Measurements from ENCODE around the gene IER2.

DNA sequence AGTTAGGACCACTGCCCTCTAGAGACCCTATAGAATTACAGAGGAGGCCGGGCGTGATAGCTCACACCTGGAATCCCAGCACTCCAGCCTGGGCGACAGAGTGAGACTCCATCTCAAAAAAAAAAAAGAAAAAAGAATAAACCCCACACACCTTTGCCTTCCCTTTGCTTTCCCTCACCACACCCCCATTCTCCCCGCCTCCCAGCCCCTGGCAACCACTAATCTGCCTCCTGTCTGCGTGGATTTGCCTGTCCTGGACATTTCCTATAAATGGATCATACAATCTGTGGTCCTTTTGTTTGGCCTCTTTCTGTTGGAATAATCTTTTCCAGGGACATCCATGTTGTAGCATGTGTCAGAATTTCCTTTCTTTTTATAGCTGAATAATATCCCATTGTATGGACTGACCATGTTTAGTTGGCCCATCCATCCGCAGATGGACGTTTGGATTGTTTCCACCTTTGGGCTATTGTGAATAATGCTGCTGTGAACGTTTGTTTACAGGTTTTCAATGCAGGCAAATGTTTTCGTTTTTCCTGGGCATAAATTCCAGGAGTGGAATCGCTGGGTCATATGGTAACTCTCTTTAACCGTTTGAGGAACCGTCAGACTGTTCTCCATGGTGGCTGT lies 16.9 kb upstream of the IER2 start:
- TF ChIP-seq, protein P1, sequence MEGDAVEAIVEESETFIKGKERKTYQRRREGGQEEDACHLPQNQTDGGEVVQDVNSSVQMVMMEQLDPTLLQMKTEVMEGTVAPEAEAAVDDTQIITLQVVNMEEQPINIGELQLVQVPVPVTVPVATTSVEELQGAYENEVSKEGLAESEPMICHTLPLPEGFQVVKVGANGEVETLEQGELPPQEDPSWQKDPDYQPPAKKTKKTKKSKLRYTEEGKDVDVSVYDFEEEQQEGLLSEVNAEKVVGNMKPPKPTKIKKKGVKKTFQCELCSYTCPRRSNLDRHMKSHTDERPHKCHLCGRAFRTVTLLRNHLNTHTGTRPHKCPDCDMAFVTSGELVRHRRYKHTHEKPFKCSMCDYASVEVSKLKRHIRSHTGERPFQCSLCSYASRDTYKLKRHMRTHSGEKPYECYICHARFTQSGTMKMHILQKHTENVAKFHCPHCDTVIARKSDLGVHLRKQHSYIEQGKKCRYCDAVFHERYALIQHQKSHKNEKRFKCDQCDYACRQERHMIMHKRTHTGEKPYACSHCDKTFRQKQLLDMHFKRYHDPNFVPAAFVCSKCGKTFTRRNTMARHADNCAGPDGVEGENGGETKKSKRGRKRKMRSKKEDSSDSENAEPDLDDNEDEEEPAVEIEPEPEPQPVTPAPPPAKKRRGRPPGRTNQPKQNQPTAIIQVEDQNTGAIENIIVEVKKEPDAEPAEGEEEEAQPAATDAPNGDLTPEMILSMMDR (IDR thresholded peaks at IDR 0.05 in 2 of 3, conservative IDR thresholded peaks at IDR 0.05 in 1 of 3; ENCODE audit: borderline replicate concordance in 1 of 3, insufficient read depth in 1 of 3, low read depth in 2 of 3, low read length in 2 of 3), result no peak
- TF ChIP-seq EGR1 (IDR thresholded peaks at IDR 0.05; ENCODE audit: low read depth), result no peak
- TF ChIP-seq POLR2AphosphoS5 (IDR thresholded peaks at IDR 0.05; ENCODE audit: low read depth, low read length), result no peak
- TF ChIP-seq, protein P2, sequence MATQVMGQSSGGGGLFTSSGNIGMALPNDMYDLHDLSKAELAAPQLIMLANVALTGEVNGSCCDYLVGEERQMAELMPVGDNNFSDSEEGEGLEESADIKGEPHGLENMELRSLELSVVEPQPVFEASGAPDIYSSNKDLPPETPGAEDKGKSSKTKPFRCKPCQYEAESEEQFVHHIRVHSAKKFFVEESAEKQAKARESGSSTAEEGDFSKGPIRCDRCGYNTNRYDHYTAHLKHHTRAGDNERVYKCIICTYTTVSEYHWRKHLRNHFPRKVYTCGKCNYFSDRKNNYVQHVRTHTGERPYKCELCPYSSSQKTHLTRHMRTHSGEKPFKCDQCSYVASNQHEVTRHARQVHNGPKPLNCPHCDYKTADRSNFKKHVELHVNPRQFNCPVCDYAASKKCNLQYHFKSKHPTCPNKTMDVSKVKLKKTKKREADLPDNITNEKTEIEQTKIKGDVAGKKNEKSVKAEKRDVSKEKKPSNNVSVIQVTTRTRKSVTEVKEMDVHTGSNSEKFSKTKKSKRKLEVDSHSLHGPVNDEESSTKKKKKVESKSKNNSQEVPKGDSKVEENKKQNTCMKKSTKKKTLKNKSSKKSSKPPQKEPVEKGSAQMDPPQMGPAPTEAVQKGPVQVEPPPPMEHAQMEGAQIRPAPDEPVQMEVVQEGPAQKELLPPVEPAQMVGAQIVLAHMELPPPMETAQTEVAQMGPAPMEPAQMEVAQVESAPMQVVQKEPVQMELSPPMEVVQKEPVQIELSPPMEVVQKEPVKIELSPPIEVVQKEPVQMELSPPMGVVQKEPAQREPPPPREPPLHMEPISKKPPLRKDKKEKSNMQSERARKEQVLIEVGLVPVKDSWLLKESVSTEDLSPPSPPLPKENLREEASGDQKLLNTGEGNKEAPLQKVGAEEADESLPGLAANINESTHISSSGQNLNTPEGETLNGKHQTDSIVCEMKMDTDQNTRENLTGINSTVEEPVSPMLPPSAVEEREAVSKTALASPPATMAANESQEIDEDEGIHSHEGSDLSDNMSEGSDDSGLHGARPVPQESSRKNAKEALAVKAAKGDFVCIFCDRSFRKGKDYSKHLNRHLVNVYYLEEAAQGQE (IDR thresholded peaks at IDR 0.05; ENCODE audit: low read depth), result no peak
- no peak for TF ChIP-seq CEBPB (IDR thresholded peaks at IDR 0.05; ENCODE audit: low read depth)
- TF ChIP-seq POLR2A (IDR thresholded peaks at IDR 0.05; ENCODE audit: borderline replicate concordance, extremely low read depth, insufficient read depth, insufficient read length), result no peak
- no peak for TF ChIP-seq JUND (IDR thresholded peaks at IDR 0.05)
- no peak for TF ChIP-seq RAD21 (IDR thresholded peaks at IDR 0.05; ENCODE audit: low read depth)
- no peak for TF ChIP-seq ZNF274 (IDR thresholded peaks at IDR 0.05; ENCODE audit: low read depth, low read length)
- no peak for TF ChIP-seq SRF (IDR thresholded peaks at IDR 0.05; ENCODE audit: low read depth)
- TF ChIP-seq EZH2 (IDR thresholded peaks at IDR 0.05), result no peak
- no peak for TF ChIP-seq EZH2phosphoT487 (IDR thresholded peaks at IDR 0.05; ENCODE audit: borderline replicate concordance)

All from HCT116 (cell line).